HepG2 (cell line): Measurements from ENCODE around the gene NPHP4. TPM values are rescaled to one million over a fixed set of nuclear protein-coding genes. Genes with fewer than 3 reads are reported as not detected.

ENCODE experiments used
- ATF1 ChIP-seq: IDR thresholded peaks from 2 replicates; pipeline ENCODE4 v1.6.1; 2016; ENCODE audit warnings: mild to moderate bottlenecking, control low read depth
- CCDC6 ChIP-seq: sonication (generic); formaldehyde crosslinking; IDR thresholded peaks from 2 replicates; pipeline ENCODE4 v1.8.1; 2022; ENCODE audit warnings: mild to moderate bottlenecking, missing genetic modification reagents, moderate library complexity
- FOXJ3 ChIP-seq: sonication (generic); formaldehyde crosslinking; IDR thresholded peaks from 2 replicates; pipeline ENCODE4 v1.4.0; 2020; ENCODE audit warnings: missing genetic modification reagents, mild to moderate bottlenecking, borderline replicate concordance
- GABPB1 ChIP-seq: IDR thresholded peaks from 2 replicates; pipeline ENCODE4 v1.6.1; 2016; ENCODE audit warnings: mild to moderate bottlenecking, missing genetic modification reagents, moderate library complexity, missing compliant biosample characterization
- HDAC1 ChIP-seq: sonication (generic); formaldehyde crosslinking; IDR thresholded peaks from 2 replicates; pipeline ENCODE4 v1.5.1; 2020; ENCODE audit warnings: mild to moderate bottlenecking, missing genetic modification reagents
- KDM3A ChIP-seq: IDR thresholded peaks from 2 replicates; pipeline ENCODE4 v1.6.1; 2018; ENCODE audit warnings: low read depth, missing compliant biosample characterization
- MAZ ChIP-seq, 2 experiments: sonication (generic) in 1 of 2; formaldehyde crosslinking in 1 of 2; IDR thresholded peaks; 2 replicates each; pipeline versions ENCODE4 v1.5.0 to v1.6.1; 2012 to 2020; ENCODE audit warnings: low read depth in 2 of 2, mild to moderate bottlenecking in 2 of 2, borderline replicate concordance in 1 of 2, improper control_type of control experiment in 1 of 2, low read length in 1 of 2, missing genetic modification reagents in 1 of 2, moderate library complexity in 1 of 2
- MTF1 ChIP-seq: sonication (generic); formaldehyde crosslinking; IDR thresholded peaks from 2 replicates; pipeline ENCODE4 v1.5.0; 2020; ENCODE audit warnings: missing genetic modification reagents
- NR1H2 ChIP-seq: sonication (generic); formaldehyde crosslinking; IDR thresholded peaks from 2 replicates; pipeline ENCODE4 v1.8.1; 2022; ENCODE audit warnings: low read depth, missing genetic modification reagents, borderline replicate concordance
- POLR2G ChIP-seq: fragments of 200-400 bp; formaldehyde crosslinking; IDR thresholded peaks from 2 replicates; pipeline ENCODE4 v1.6.1; 2018; ENCODE audit warnings: mild to moderate bottlenecking, low read depth, low read length, moderate library complexity
- SPEN ChIP-seq: sonication (generic); formaldehyde crosslinking; IDR thresholded peaks from 2 replicates; pipeline ENCODE4 v1.5.1; 2020; ENCODE audit warnings: low read depth, mild to moderate bottlenecking, missing genetic modification reagents
- THAP7 ChIP-seq: sonication (generic); formaldehyde crosslinking; IDR thresholded peaks from 2 replicates; pipeline ENCODE4 v1.8.1; 2023; ENCODE audit warnings: mild to moderate bottlenecking, missing genetic modification reagents
- TOE1 ChIP-seq: sonication (generic); formaldehyde crosslinking; IDR thresholded peaks from 2 replicates; pipeline ENCODE4 v1.4.0; 2020; ENCODE audit warnings: mild to moderate bottlenecking, missing genetic modification reagents
- ZBTB14 ChIP-seq: sonication (generic); formaldehyde crosslinking; IDR thresholded peaks from 2 replicates; pipeline ENCODE4 v1.4.0; 2020; ENCODE audit warnings: missing genetic modification reagents
- ZBTB39 ChIP-seq: sonication (generic); formaldehyde crosslinking; IDR thresholded peaks from 2 replicates; pipeline ENCODE4 v1.5.0; 2020; ENCODE audit warnings: missing genetic modification reagents
- ZBTB7A ChIP-seq: sonication (generic); formaldehyde crosslinking; IDR thresholded peaks from 2 replicates; pipeline ENCODE4 v1.8.0; 2022; ENCODE audit warnings: mild to moderate bottlenecking, missing genetic modification reagents
- ZC3H13 ChIP-seq: sonication (generic); formaldehyde crosslinking; IDR thresholded peaks from 2 replicates; pipeline ENCODE4 v1.8.1; 2023; ENCODE audit warnings: mild to moderate bottlenecking, missing genetic modification reagents, moderate library complexity
- ZNF234 ChIP-seq: sonication (generic); formaldehyde crosslinking; conservative IDR thresholded peaks from 2 replicates; pipeline ENCODE4 v1.5.1; 2020; ENCODE audit warnings: mild to moderate bottlenecking, missing genetic modification reagents
- ZNF251 ChIP-seq: sonication (generic); formaldehyde crosslinking; IDR thresholded peaks from 2 replicates; pipeline ENCODE4 v1.9.0; 2021; ENCODE audit warnings: mild to moderate bottlenecking, missing genetic modification reagents
- ZNF326 ChIP-seq: sonication (generic); formaldehyde crosslinking; IDR thresholded peaks from 2 replicates; pipeline ENCODE4 v1.4.0; 2020; ENCODE audit warnings: missing genetic modification reagents, borderline replicate concordance
- ZNF34 ChIP-seq: sonication (generic); formaldehyde crosslinking; IDR thresholded peaks from 2 replicates; pipeline ENCODE4 v1.4.0; 2020; ENCODE audit warnings: mild to moderate bottlenecking, missing genetic modification reagents, borderline replicate concordance
- ZNF383 ChIP-seq: sonication (generic); formaldehyde crosslinking; IDR thresholded peaks from 2 replicates; pipeline ENCODE4 v1.4.0; 2020; ENCODE audit warnings: missing genetic modification reagents, mild to moderate bottlenecking, borderline replicate concordance
- ZNF530 ChIP-seq: sonication (generic); formaldehyde crosslinking; IDR thresholded peaks from 2 replicates; pipeline ENCODE4 v1.5.0; 2020; ENCODE audit warnings: low read depth, mild to moderate bottlenecking, missing genetic modification reagents
- ZNF580 ChIP-seq: IDR thresholded peaks from 2 replicates; pipeline ENCODE4 v1.6.1; 2016; ENCODE audit warnings: low read depth, borderline replicate concordance
- ZNF768 ChIP-seq: sonication (generic); formaldehyde crosslinking; IDR thresholded peaks from 2 replicates; pipeline ENCODE4 v1.4.0; 2020; ENCODE audit warnings: missing genetic modification reagents
- ZNF816 ChIP-seq: sonication (generic); formaldehyde crosslinking; IDR thresholded peaks from 2 replicates; pipeline ENCODE4 v1.8.0; 2022; ENCODE audit warnings: missing genetic modification reagents, mild to moderate bottlenecking, borderline replicate concordance
- ZNF841 ChIP-seq: sonication (generic); formaldehyde crosslinking; IDR thresholded peaks from 2 replicates; pipeline ENCODE4 v1.8.1; 2023; ENCODE audit warnings: missing genetic modification reagents, borderline replicate concordance
- polyA plus RNA-seq, 8 experiments: library from polyadenylated mRNA; depleted of rRNA in 3 of 8; stranded (reverse) in 7 of 8; unstranded in 1 of 8; fragments of >200 nt; fragmentation: Illumina TruSeq in 4 of 8; extraction: Trizol in 4 of 8; gene quantifications; 2 replicates each; pipeline versions ENCODE4 v1.2.1 to v1.2.3, GENCODE V29; 2011 to 2016; ENCODE audit warnings: low read depth in 4 of 8, missing spikeins in 1 of 8, mixed read lengths in 1 of 8; ENCODE audit not compliant: insufficient read depth in 1 of 8
- total RNA-seq, 5 experiments: library from RNA; depleted of rRNA; stranded (reverse); fragments of >200 nt; fragmentation: Illumina TruSeq; extraction: Trizol; gene quantifications; 2 replicates each; pipeline ENCODE4 v1.2.3, GENCODE V29; 2016; ENCODE audit warnings: low read depth in 1 of 5

The NPHP4 gene
- total and polyA plus RNA-seq, 2 of the 13 experiments (the other 11 are each of a cell fraction or from before 2014, with no cell fraction given), result 4.4 to 6.8 TPM

GRCh38 chr1:6026095-6026809 lies 34.0 kb upstream of the NPHP4 start (continued):
- TF ChIP-seq ZNF768 (CRISPR knock-in tag) (0 out of 2 replicates have a peak, but pooled peaks have one; percentile 28), CCDC6 (peak; percentile 92), KDM3A (CRISPR knock-in tag) (no peak), ZNF580 (CRISPR knock-in tag) (peak; percentile 62; the same call in 1 of the 2 replicates), GABPB1 (CRISPR knock-in tag) (peak; percentile 91), ZNF841 (CRISPR knock-in tag) (no peak), FOXJ3 (no peak), ZBTB7A (CRISPR knock-in tag) (0 out of 2 replicates have a peak, but pooled peaks have one; percentile 42), ZNF816 (0 out of 2 replicates have a peak, but pooled peaks have one; percentile 57), ZNF383 (CRISPR knock-in tag) (no peak), ZNF251 (CRISPR knock-in tag) (no peak), ZBTB39 (CRISPR knock-in tag) (no peak), MTF1 (CRISPR knock-in tag) (0 out of 2 replicates have a peak, but pooled peaks have one; percentile 26), POLR2G (peak; percentile 77), ZNF530 (CRISPR knock-in tag) (no peak), ATF1 (CRISPR knock-in tag) (no peak), NR1H2 (CRISPR knock-in tag) (peak; percentile 52; the same call in 1 of the 2 replicates), ZBTB14 (peak; percentile 57; the same call in 1 of the 2 replicates), ZNF234 (CRISPR knock-in tag) (no peak), HDAC1 (CRISPR knock-in tag) (peak; percentile 84), MAZ (IDR thresholded peaks at IDR 0.05; ENCODE audit: borderline replicate concordance, low read depth, low read length) (no peak), MAZ (CRISPR knock-in tag; IDR thresholded peaks at IDR 0.05; ENCODE audit: low read depth) (no peak), SPEN (peak; percentile 68), ZNF326 (CRISPR knock-in tag) (no peak), TOE1 (CRISPR knock-in tag) (no peak), ZC3H13 (CRISPR knock-in tag) (no peak), ZNF34 (CRISPR knock-in tag) (no peak), THAP7 (CRISPR knock-in tag) (no peak)
